TTC549 (cell line): ENCODE measurements around the gene PSD4.

Source experiments
- FAIRE-seq: peaks from 2 replicates; lab custom pipeline; 2012; peaks lifted over from hg19 to GRCh38; lab: Jason Lieb, UNC

The PSD4 gene

GRCh38 chr2:113142290-113142689 is 31.5 kb upstream of the PSD4 start:
- FAIRE-seq = no peak

- no peak for FAIRE-seq
These were observed 29.5 kb upstream of the PSD4 start for GRCh38 chr2:113144259-113144658.

GRCh38 chr2:113148606-113149552 is 24.9 kb upstream of the PSD4 start:
- no peak for FAIRE-seq

DNA sequence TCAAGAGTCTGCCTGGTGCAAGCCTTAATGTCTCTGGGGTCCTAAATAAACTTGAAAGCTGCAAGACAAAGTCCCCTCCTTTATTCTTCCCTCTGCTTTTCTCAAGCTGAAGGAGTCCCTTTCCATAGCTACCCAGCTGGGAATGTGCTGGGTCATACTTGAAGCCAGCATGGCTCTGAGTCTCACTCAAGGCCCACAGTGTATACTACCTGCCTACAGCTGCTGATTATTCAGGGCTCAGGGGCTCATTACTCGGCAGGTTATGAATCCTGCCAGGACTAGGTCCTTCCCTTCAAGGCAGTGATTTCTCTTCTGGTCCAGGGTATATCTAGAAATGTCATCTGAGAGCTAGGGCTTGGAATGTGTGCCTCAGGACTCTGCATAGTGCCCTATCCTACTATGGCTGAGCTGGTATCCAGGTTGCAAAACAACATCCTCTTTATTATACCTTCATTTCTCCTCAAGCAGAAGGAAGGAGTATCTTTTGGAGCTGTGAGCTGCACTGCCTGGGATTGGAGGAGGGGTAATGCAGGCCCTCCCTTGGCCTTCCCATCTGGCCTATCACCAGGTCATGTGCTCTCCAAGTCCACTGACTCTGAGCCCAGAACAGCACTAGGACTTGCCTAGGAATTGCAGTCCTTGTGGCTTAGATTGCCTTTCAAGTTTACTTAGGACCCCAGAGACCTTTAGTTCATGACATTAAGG is 24.1 kb upstream of the PSD4 start:
- no peak for FAIRE-seq

GRCh38 chr2:113150258-113150601 is 23.5 kb upstream of the PSD4 start:
- FAIRE-seq = no peak

DNA sequence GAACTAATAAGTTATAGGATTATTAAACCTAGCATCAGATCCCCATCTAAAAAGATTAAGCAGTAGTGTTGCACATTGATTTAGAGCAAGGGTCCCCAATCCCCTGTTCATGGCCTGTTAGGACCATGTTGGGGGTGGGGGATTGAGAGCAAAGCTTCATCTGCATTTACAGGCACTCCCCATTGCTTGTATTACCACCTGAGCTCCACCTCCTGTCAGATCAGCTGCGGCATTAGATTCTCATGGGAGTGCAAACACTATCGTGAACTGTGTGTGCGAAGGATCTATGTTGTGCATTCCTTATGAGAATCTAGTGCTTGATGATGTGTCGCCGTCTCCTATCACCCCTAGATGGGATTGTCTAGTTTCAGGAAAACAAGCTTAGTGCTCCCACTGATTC is 18.4 kb upstream of the PSD4 start:
- no peak for FAIRE-seq

- FAIRE-seq = no peak
These were observed 17.3 kb upstream of the PSD4 start for GRCh38 chr2:113156278-113157117.

DNA sequence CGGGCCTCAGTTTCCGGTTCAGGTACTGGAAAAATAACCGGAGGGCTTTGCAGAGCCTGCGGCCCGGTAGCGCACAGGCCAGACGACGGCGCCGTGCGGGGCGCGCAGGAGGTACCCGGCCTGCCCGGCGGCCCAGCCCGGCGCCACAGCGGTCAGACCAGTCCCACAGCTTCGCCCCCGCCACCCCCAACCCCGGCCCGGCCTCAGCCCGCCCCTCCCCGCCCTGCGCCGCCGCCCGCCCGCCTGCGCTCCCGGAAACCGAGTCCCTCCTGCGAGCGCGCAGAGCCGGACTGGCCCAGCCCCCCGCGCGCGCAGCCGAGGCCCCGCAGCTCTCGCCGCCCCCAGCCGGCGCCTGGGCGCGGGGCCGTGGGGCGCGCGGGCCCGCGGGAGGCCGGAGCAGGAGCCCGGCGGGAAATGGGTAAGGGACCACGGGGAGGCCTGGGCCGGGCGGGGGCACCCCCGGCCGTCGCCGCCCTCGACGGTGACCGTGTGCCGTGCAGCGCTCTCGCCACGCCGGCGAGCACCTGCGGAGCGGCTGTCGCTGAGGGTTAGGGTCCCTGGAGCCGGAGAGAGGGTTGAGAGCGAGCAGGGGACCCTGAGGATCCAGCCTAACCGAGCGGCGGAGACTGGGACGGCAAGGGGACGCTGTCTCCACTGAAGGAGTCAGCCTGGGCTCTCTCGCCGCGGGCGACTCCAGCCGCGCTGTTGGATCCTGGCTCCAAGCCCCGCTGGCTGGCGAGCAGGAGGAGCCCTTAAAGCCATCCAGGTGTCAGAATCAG is 16.5 kb upstream of the PSD4 start:
- no peak for FAIRE-seq

DNA sequence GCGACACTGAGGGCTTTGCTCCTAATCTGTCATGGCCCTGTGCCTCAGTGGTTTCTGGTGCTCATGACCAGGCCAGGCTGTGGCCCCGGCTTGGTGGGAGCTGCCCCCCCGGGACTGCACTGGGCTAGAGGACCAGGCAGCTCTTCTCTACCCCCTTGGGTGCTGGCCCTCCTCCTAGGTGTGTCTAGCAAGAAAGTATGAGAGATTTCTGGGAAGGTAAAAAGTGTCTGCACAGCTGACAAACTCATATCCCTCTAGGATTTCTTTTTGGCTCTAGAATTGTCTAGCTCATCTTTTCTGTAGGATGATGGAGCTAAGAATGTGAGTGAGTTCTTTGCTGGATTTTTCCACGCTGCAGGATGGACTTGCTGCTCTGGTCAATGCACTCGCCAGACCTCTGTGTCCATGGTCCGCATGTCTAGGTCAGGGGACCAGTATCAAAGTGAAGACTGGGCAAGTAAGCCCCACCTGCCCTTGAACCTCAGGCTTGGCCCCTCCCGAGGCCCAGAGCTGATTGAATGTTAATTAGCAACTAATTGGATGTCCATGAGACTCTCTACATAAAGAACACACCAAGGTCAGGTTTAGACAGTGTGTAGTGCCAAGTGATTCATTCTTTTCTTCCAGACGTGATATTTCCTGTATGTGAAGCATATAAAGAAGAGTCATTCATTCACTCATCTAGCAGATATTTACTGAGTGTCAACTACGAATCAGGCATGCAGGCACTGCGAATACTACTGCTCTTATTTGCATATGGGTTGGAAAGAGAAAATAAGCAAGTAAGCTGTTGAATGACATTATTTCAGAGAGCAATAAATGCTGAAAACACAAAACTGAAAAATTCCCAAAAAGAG is 15.6 kb upstream of the PSD4 start:
- FAIRE-seq = no peak

DNA sequence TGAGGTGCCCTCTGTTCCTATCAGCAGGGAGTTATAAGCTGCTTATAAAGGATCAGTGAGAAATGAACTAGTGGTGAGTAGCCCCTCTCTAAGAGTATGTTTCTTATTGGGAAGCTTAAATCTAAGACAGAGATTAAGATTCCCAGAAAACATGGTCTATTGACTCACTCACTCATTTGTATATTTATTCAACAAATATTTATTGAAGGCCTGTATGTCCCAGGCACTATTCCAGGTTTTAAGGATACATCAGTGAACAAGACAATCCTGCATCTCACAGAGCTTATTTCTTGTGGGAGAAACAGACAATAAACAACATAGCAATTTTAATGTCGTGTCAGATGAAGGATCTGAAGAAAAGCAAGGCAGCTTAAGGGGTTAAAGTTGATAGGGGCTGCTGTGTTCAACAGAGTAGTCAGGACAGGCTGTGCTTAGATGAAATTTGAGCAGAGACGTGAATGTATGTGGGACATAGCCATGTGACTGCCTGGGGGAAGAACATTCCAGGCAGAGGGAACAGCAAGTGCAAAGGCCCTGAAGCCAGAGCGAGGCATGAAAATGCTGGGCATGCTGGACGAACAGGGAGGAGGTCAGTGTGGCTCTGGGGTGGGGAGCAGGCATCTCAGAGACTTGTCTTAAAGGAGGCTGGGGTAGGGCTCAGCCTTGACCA is 14.8 kb upstream of the PSD4 start:
- no peak for FAIRE-seq

DNA sequence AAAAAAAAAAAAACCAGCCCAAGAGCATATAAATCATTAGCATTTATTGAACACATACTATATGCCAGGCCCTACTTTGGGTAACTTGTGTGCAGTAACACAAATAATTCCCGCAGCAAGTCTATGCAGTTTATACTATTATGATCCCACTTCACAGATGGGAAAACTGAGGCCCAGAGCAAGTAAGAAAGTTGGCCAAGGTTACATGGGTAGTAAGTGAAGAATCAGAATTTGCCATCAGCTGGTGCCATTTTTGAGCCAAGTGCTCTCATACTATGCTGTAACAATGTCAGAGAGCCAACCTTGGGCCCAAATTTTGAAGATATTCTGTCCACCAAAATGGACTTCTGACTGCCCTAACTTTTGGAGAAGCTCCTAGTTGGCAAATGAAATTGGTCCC is 13.5 kb upstream of the PSD4 start:
- no peak for FAIRE-seq

GRCh38 chr2:113160962-113161361 is 12.8 kb upstream of the PSD4 start:
- FAIRE-seq = no peak

DNA sequence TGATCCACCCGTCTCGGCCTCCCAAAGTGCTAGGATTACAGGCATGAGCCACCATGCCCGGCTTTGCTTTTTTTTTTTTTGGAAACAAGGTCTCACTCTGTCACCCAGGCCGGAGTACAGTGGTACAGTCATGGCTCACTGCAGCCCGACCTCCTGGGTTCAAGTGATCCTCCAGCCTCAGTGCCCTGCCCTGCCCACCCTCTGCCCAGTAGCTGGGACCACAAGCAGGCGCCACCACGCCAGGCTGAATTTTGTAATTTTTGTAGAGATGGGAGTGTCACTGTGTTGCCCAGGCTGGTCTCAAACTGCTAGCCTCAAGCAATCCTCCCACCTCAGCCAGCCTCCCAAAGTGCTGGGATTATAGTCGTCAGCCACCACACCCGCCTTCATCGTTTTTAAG is 11.6 kb upstream of the PSD4 start:
- no peak for FAIRE-seq

GRCh38 chr2:113162869-113163268 is 10.9 kb upstream of the PSD4 start:
- FAIRE-seq = no peak

- no peak for FAIRE-seq
These were observed 9.4 kb upstream of the PSD4 start for GRCh38 chr2:113164215-113164929.

DNA sequence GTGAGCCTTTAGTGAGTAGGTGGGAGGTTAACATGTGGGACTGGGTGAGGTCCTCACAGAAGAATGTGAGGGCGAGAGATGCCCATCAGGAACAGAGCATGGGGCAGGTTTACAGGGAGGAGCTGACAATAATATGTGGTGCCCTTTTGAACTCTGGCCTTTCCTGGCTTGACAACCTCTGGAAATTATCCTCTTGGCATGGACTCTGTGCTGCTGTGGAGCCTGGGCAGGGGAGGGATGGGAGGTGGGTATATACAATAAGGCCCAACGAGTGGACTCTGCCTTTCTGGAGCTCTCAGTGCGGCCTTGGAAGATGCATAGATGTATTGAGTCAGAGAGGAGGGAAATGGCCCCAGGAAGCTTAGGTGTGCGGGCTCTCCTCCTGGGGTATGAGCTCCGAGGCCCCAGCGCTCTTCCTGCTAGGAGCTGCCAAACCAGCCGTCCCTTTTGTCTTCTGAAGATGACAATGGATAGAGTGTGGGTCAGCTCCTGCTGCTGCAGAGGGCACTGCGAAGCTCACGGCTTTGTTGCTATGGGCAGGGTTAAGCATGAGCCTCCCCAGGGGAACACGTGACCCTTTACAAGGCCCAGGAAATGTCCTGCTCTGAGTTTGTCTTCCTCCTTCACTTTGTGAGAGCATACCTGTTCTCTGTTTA is 8.7 kb upstream of the PSD4 start:
- no peak for FAIRE-seq

DNA sequence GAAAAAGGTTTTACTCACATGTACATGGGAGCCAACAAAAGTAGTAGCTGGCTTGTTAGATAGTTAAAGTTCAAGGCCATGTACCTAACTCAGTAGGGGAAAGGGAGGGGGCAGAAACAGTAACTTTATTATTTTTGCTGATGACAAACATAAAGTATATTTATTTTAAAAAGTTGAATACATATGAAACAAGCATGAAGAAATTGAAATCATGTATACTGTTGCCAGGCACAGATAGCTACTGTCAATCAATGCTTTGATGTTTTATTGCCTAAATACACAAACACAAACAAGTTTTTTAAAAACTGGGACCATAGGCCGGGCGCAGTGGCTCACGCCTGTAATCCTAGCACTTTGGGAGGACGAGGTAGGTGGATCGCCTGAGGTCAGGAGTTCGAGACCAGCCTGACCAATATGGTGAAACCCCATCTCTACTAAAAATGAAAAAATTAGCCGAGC is 7.6 kb upstream of the PSD4 start:
- FAIRE-seq = no peak

DNA sequence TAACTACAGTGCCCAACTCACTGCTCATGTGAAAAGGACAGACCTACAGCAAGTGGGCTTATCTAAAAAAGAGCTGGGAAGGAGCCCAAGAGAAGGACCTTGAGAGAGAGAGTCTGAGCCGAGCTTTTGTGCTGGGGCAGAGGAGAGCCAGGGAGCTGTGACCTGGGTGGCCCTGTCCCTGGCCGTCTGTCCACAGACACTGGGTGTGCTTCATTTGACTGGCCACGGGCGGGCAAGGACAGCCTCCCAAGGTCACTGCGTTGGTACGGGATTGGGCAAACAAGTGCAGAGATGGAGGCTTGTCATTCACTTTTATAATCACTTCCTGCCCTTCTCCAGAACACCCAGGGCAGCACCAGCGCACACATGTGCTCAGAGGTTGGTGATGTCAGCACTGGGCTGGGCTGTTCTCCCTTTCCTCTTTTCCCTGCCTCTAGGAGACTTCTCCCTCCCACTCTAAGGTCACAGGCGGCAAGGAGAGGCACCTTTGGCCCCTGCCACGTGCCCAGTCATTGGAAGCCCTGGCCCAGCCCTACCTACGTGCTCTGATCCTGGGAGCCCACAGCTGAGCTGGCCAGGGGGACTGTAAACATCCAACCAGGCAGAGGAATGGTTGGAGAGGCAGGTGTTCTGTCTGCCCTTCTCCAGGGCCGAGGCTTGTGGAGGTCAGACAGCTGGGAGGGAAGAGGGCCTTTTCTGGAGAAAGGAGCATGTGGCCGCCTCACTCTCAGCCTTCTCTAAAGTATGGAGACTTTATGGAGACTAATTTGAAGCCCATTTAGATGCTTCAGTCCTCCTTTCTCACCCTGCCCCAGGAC is 6.4 kb upstream of the PSD4 start:
- FAIRE-seq = no peak
